Activated CD4-positive, alpha-beta T cell treated with anti-CD3 and anti-CD28 coated beads, Interleukin-2, amount 50 U/mL, for 4 hours (primary cell): ENCODE data around the gene ZNF69.
"Not testable (repeated sequence)": the region's sequence is repeated elsewhere in the genome, so short reads cannot be mapped to it uniquely, and the experiment has no call there.

ENCODE experiments used
- DNase-seq, 2 experiments: peaks; one replicate each; pipeline ENCODE4 v3.0.0-alpha.2; 2020

Gene ZNF69

GRCh38 chr19:11887611-11888531, at the start of gene ZNF69:
Gene ZNF69, plus strand, starts transcription at chr19:11887782. Its CDS starts 142 bp downstream, at chr19:11887924.
- DNase-seq: peak; percentile 29 to 35

- DNase-seq: no peak
These were observed 43.9 kb upstream of the ZNF69 start for GRCh38 chr19:11843722-11844121.

GRCh38 chr19:11847615-11848014, 40.0 kb upstream of the ZNF69 start:
- DNase-seq: not testable (repeated sequence)

GRCh38 chr19:11848200-11848593, 39.4 kb upstream of the ZNF69 start:
- DNase-seq: no peak

- DNase-seq: peak; percentile 82 to 86
These were observed 38.8 kb upstream of the ZNF69 start, which contains the start of gene ZNF439 for GRCh38 chr19:11848594-11849469. Gene ZNF439, plus strand, starts transcription at chr19:11848726. Its CDS starts 142 bp downstream, at chr19:11848868.

DNA sequence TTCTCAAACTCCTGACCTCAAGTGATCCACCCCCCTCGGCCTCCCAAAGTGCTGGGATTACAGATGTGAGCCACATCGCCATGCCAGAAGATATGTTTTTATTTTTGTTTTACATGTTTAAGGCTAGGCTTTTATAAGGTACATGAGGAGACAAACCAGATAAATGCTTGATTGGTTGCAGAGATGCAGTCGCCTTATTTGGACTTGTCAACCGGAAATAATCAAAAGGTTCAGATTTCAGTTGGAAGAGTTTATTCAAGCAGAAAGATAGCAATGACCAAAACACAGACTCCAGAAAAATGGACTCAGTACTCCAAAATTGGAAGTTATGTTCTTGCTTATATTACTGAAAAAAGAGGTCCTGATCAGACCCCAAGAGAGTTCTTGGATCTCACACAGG, 37.3 kb upstream of the ZNF69 start:
- DNase-seq: not testable (repeated sequence)

- DNase-seq: no peak
These were observed 34.2 kb upstream of the ZNF69 start for GRCh38 chr19:11853358-11853757.

GRCh38 chr19:11856596-11857250, 30.9 kb upstream of the ZNF69 start:
- no peak for DNase-seq

DNA sequence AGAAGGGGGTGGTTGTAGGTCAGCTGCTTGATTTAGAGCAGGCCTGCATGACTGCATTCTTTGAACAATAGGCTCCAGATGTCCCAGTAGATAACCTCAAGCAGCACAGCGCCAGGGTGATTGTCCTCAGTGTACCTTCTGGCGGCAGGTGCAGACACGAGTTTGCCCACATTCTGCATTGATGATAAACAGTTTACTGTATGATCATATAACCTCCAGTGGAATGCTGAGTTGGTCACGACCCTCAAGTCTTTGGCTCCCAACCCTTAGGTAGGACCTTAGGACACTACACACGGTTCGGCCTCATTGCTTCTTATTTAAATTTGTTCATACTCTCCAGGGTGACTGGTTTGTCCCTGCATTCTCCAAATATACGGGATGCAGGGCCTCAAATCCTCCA, 26.9 kb upstream of the ZNF69 start:
- DNase-seq: no peak

GRCh38 chr19:11861301-11861700, 26.3 kb upstream of the ZNF69 start:
- no peak for DNase-seq

GRCh38 chr19:11867766-11868165, 19.8 kb upstream of the ZNF69 start:
- DNase-seq: not testable (repeated sequence)

- no peak for DNase-seq
These were observed 19.4 kb upstream of the ZNF69 start for GRCh38 chr19:11868188-11868587.

DNA sequence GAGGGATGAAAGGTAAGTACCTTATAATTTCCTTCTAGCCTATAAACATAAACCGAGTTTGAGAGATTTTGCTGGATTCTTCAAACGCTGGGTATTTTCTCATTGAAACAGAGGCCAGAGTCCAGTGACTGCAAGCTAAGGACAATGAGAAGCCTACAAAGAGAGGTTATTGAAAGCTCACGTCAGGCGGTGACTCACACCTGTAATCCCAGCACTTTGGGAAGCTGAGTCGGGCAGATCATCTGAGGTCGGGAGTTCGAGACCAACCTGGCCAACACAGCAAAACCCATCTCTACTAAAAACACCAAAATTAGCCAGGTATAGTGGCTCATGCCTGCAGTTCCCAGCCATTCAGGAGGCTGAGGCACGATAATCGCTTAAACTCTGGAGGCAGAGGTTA, 15.0 kb upstream of the ZNF69 start:
- DNase-seq: no peak

DNA sequence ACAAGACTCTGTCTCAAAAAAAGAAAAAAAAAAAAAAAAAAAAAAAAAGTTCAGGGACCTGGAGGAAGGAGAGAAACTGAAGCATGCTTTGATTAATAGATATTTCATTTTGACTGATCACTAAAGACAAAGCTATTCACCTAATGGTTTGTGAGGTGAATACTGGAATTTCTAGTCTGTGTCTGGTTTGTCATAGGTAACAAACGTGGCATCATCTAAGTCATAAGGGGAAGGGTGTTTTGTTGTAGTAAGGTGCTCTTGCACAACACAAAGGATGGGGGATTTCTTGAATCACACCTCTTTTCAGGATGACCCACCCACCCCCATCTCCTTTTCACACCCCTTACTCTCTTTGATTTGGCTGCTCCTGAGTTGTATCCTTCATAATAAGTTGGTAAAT, 13.8 kb upstream of the ZNF69 start:
- DNase-seq: no peak

DNA sequence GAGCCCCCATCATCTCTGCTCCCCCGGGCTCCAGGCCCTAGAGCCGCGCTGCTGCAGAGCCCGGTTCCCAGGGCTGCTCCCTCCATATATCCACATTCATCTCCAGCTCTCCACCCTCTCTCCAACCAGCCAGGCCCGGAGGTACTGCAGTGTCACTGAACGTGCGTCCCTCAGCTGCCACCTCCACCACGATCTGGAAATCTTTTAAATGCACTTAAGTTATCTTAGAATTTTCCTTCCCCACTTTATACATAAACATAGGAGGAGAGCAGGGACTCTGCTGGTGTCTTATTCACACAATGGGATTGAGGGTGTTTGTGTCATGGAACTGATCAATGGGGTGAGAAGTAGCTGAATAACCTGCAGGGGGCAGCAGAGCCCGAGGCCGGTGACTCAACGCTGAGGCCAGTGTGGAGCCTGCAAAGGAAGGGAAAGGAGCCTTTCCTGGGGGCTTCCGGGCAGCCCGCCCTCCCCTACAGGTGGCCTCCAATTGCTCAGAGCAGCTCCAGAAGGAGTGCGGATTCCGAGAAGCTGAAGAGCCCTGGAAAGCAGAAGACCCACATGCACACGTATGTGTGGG, 7.8 kb upstream of the ZNF69 start:
- DNase-seq: peak; percentile 16 to 31

- DNase-seq: no peak
These were observed 7.0 kb upstream of the ZNF69 start for GRCh38 chr19:11880598-11880997.

DNA sequence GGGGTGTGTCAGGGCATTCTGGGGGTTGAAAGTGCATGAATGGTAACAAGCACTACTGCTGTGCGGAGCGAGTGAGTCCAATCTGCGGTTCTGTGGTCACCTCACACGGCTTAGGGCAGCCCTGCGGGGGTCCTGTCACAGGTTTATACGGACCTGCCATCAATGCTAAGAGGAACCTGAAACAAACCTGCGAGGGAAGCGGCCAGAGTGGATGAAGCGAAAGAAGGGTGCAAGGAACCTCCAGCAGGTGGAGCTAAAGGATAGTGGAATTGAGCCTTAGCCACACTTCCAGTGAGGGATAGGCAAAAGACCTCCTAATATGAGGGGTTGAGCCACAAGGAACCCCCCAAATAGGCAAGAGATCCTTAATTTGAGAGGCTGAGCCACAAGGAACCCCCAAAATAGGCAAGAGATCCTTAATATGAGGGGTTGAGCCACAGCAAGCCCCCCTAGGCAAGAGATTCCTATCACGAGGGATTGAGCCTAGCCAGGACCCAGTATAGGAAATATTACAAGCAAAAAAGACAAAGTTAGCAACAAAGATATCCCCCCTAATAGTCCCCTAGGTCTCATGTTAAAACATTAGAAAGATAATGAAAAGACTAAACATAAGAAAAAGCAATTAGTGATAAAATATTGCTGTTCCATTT, 6.3 kb upstream of the ZNF69 start:
- DNase-seq: peak; percentile 52

GRCh38 chr19:11882606-11883005, 5.0 kb upstream of the ZNF69 start:
- DNase-seq: no peak

DNA sequence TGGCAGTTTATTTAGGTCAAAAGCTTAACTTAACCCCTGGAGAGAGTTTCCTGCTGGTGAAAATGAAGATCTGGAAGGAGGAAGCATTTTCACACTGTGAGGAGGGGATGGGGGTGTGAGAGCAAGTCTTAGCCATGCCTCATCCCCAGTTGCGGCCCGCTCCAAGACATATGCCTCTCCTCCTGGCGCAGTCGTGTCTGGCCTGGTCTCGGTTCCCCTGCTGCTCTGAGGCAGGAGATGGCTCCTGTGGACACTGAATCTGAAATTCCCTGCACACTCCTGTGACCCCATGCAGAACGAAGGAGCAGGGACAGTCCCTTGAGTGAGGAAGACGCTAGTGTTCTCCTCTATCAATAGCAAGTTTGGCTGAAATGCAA, 360 bp upstream of the ZNF69 start:
- no peak for DNase-seq

- not testable (repeated sequence) for DNase-seq
These were observed 2.3 kb downstream of the ZNF69 start for GRCh38 chr19:11889901-11890300.

DNA sequence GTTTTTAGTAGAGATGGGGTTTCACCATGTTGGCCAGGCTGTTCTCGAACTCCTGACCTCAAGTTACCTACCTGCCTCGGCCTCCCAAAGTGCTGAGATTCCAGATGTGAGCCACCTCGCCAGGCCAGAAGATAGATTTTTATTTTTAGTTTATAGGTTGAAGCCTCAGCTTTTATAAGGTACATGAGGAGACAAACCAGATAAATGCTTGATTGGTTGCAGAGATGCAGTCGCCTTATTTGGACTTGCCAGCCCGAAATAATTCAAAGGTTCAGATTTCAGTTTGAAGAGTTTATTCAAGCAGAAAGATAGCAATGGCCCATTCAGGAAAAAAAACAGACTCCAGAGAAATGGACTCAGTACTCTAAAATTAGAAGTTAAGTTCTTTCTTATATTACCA, 3.1 kb downstream of the ZNF69 start:
- DNase-seq: no peak

- DNase-seq: no peak
These were observed 7.3 kb downstream of the ZNF69 start for GRCh38 chr19:11894851-11895250.
